Smooth muscle cell (in vitro differentiated cells): ENCODE results near the gene NAV2. TPM values are rescaled to one million over a fixed set of nuclear protein-coding genes. Genes with fewer than 3 reads are reported as not detected.

Source experiments
- DNase-seq: peaks from one replicate; lab custom pipeline; 2025; ENCODE audit not compliant: unreplicated experiment; lab: John Stamatoyannopoulos, UW
- H2AFZ ChIP-seq: fragments of 200-600 bp; sonication (generic); 2 replicates; pipeline ENCODE4 v1.6.0; 2016; ENCODE audit warnings: antibody characterized with exemption, low read depth, mild to moderate bottlenecking
- H3F3A ChIP-seq: fragments of 200-600 bp; sonication (generic); 2 replicates; pipeline ENCODE4 v1.6.0; 2017; ENCODE audit warnings: antibody characterized with exemption, low read depth
- H3K27ac ChIP-seq: fragments of 200-600 bp; sonication (generic); 2 replicates; pipeline ENCODE4 v1.5.1; 2016; ENCODE audit warnings: low read depth, mild to moderate bottlenecking
- H3K27me3 ChIP-seq: fragments of 200-600 bp; sonication (generic); 2 replicates; pipeline ENCODE4 v1.6.1; 2016; ENCODE audit warnings: low read depth, mild to moderate bottlenecking
- H3K36me3 ChIP-seq: fragments of 200-600 bp; sonication (generic); 2 replicates; pipeline ENCODE4 v1.5.1; 2016; ENCODE audit warnings: low read depth
- H3K4me1 ChIP-seq: fragments of 200-600 bp; sonication (generic); 2 replicates; pipeline ENCODE4 v1.5.1; 2016; ENCODE audit warnings: low read depth
- H3K4me2 ChIP-seq: fragments of 200-600 bp; sonication (generic); 2 replicates; pipeline ENCODE4 v1.6.0; 2016; ENCODE audit warnings: mild to moderate bottlenecking
- H3K4me3 ChIP-seq: fragments of 200-600 bp; sonication (generic); 2 replicates; pipeline ENCODE4 v1.5.1; 2016; ENCODE audit warnings: mild to moderate bottlenecking
- H3K79me2 ChIP-seq: fragments of 200-600 bp; sonication (generic); 2 replicates; pipeline ENCODE4 v1.6.0; 2016; ENCODE audit warnings: low read depth, mild to moderate bottlenecking
- H3K9ac ChIP-seq: fragments of 200-600 bp; sonication (generic); 2 replicates; pipeline ENCODE4 v1.6.0; 2016; ENCODE audit warnings: low read depth
- H3K9me3 ChIP-seq: fragments of 200-600 bp; sonication (generic); replicated peaks from 2 replicates; pipeline ENCODE4 v1.5.1; 2016; ENCODE audit warnings: low read depth
- H4K20me1 ChIP-seq: fragments of 200-600 bp; sonication (generic); 2 replicates; pipeline ENCODE4 v1.6.0; 2016; ENCODE audit warnings: low read depth
- CTCF ChIP-seq: fragments of 200-600 bp; sonication (generic); IDR thresholded peaks from 2 replicates; pipeline ENCODE4 v1.5.1; 2017; ENCODE audit warnings: borderline replicate concordance, mild to moderate bottlenecking, antibody characterized with exemption; ENCODE audit not compliant: insufficient read depth, poor library complexity, severe bottlenecking
- WGBS: methylation state at CpG from one replicate; pipeline ENCODE4 v1.1.7; 2016; ENCODE audit warnings: low lambda C conversion rate; 5-methylcytosine and 5-hydroxymethylcytosine counted together
- polyA plus RNA-seq: library from polyadenylated mRNA; unstranded; fragments of >200 nt; fragmentation: Nextera tagmentation; extraction: Ambion mirVana; gene quantifications from 2 replicates; pipeline ENCODE4 v1.2.1, GENCODE V29; 2016
- total RNA-seq: library from RNA; depleted of rRNA; stranded (reverse); fragments of >200 nt; gene quantifications from 2 replicates; pipeline ENCODE4 v1.2.3, GENCODE V29; 2014

The NAV2 gene
- total and polyA plus RNA-seq, 2 experiments from 2014 or later = 14.1 to 67.5 TPM

- H3K4me1 ChIP-seq = peaks cover 36% of the 10 kb centered on the region
Observed at GRCh38 chr11:20020198-20020597, 307.6 kb downstream of the NAV2 start.

GRCh38 chr11:20020716-20021115 lies 308.1 kb downstream of the NAV2 start:
- no peak overlapping the region for H3K4me2 ChIP-seq
- H3K4me1 ChIP-seq = peaks cover 41% of the 10 kb centered on the region
- peaks cover 3% of the 10 kb centered on the region for H4K20me1 ChIP-seq
- 81% methylated on average over 4 of the region's 4 CpGs for WGBS
- no peaks in the 10 kb centered on the region for H3K27me3 ChIP-seq
- no peaks in the 10 kb centered on the region for H3K9me3 ChIP-seq
- no peak overlapping the region for H3K9ac ChIP-seq
- H3K4me3 ChIP-seq = no peak overlapping the region
- no peaks in the 10 kb centered on the region for H3K36me3 ChIP-seq
- H3K27ac ChIP-seq = no peak overlapping the region
- H3K79me2 ChIP-seq = peaks cover 19% of the 10 kb centered on the region
- H3F3A ChIP-seq = peaks cover 35% of the 10 kb centered on the region
- DNase-seq = no peak
- H2AFZ ChIP-seq = no peak overlapping the region
- no peak for TF ChIP-seq CTCF

More at GRCh38 chr11:20020198-20020597, 307.6 kb downstream of the NAV2 start:
- Histone ChIP-seq H3K4me3 (no peak overlapping the region), H3K9me3 (no peaks in the 10 kb centered on the region), H3K36me3 (no peaks in the 10 kb centered on the region), H2AFZ (no peak overlapping the region), H3K27me3 (no peaks in the 10 kb centered on the region), H3K27ac (no peak overlapping the region), H3K79me2 (peaks cover 14% of the 10 kb centered on the region), H3K4me2 (no peak overlapping the region), H3K9ac (no peak overlapping the region), H4K20me1 (peaks cover 3% of the 10 kb centered on the region), H3F3A (peaks cover 35% of the 10 kb centered on the region)
- no peak for TF ChIP-seq CTCF
- 31% methylated on average over 3 of the region's 3 CpGs for WGBS
- no peak for DNase-seq

- Histone ChIP-seq H3K27ac (peak overlapping the region; percentile 80), H2AFZ (no peak overlapping the region), H3K4me2 (peak overlapping the region; percentile 91), H3F3A (peaks cover 35% of the 10 kb centered on the region), H3K79me2 (peaks cover 24% of the 10 kb centered on the region), H3K9me3 (no peaks in the 10 kb centered on the region), H3K4me1 (peaks cover 45% of the 10 kb centered on the region), H3K4me3 (no peak overlapping the region), H3K9ac (no peak overlapping the region), H3K27me3 (no peaks in the 10 kb centered on the region), H3K36me3 (no peaks in the 10 kb centered on the region), H4K20me1 (peaks cover 3% of the 10 kb centered on the region)
- no peak for DNase-seq
- 66% methylated on average over 4 of the region's 4 CpGs for WGBS
- no peak for TF ChIP-seq CTCF
Observed at GRCh38 chr11:20021212-20021611, 308.6 kb downstream of the NAV2 start.

- peaks cover 40% of the 10 kb centered on the region for H3F3A ChIP-seq
- peaks cover 31% of the 10 kb centered on the region for H3K79me2 ChIP-seq
- TF ChIP-seq CTCF = no peak
- H2AFZ ChIP-seq = peak overlapping the region; percentile 81
- H3K36me3 ChIP-seq = no peaks in the 10 kb centered on the region
- peak overlapping the region; percentile 53 for H3K4me3 ChIP-seq
- WGBS = 8% methylated on average over 4 of the region's 4 CpGs
- H3K4me1 ChIP-seq = peaks cover 47% of the 10 kb centered on the region
- H4K20me1 ChIP-seq = peaks cover 3% of the 10 kb centered on the region
- no peaks in the 10 kb centered on the region for H3K27me3 ChIP-seq
- H3K4me2 ChIP-seq = peak overlapping the region; percentile 91
- H3K9ac ChIP-seq = peak overlapping the region; percentile 36
- H3K27ac ChIP-seq = peak overlapping the region; percentile 80
- no peaks in the 10 kb centered on the region for H3K9me3 ChIP-seq
- DNase-seq = no peak
Observed at GRCh38 chr11:20021771-20022362, 309.2 kb downstream of the NAV2 start.
